AG10803 (cell line): ENCODE measurements around the gene AMH.

Source experiments
- DNase-seq: peaks from one replicate; pipeline ENCODE4 v3.0.0; 2010; ENCODE audit warnings: low read depth
- H3K4me3 ChIP-seq: 2 replicates; pipeline ENCODE4 v1.5.1; 2011; ENCODE audit warnings: mild to moderate bottlenecking, low read length, control low read depth
- CTCF ChIP-seq: conservative IDR thresholded peaks from 2 replicates; pipeline ENCODE4 v1.5.1; 2011; ENCODE audit warnings: mild to moderate bottlenecking, low read length, control low read depth, inconsistent platforms

Gene AMH

GRCh38 chr19:2213799-2214198 lies 35.3 kb upstream of the AMH start:
- no peak overlapping the region for H3K4me3 ChIP-seq
- no peak for TF ChIP-seq CTCF
- no peak for DNase-seq

GRCh38 chr19:2214251-2214650 lies 34.9 kb upstream of the AMH start:
- DNase-seq: no peak
- no peak for TF ChIP-seq CTCF
- no peak overlapping the region for H3K4me3 ChIP-seq

- TF ChIP-seq CTCF: no peak
- no peak for DNase-seq
- no peak overlapping the region for H3K4me3 ChIP-seq
These were observed 33.8 kb upstream of the AMH start for GRCh38 chr19:2215281-2215751.

- no peak for TF ChIP-seq CTCF
- no peak overlapping the region for H3K4me3 ChIP-seq
- DNase-seq: no peak
These were observed 32.5 kb upstream of the AMH start for GRCh38 chr19:2216361-2217225.

GRCh38 chr19:2217591-2217990 lies 31.5 kb upstream of the AMH start:
- no peak for DNase-seq
- TF ChIP-seq CTCF: no peak
- H3K4me3 ChIP-seq: no peak overlapping the region

GRCh38 chr19:2219726-2220125 lies 29.4 kb upstream of the AMH start:
- H3K4me3 ChIP-seq: no peak overlapping the region
- TF ChIP-seq CTCF: no peak
- no peak for DNase-seq

- H3K4me3 ChIP-seq: no peak overlapping the region
- no peak for TF ChIP-seq CTCF
- DNase-seq: no peak
These were observed 27.8 kb upstream of the AMH start for GRCh38 chr19:2221250-2221831.
